ENCODE measurements around the gene CRACDL. TPM values are rescaled to one million over a fixed set of nuclear protein-coding genes. Genes with fewer than 3 reads are reported as not detected.
A peak's percentile ranks its signal among the peaks of the same experiment; 100 is the strongest.
"Not testable (repeated sequence)": the region's sequence is repeated elsewhere in the genome, so short reads cannot be mapped to it uniquely, and the experiment has no call there.

The CRACDL gene
- total and polyA plus RNA-seq, 2 experiments from 2014 or later = 0.06 to 0.32 TPM

DNA sequence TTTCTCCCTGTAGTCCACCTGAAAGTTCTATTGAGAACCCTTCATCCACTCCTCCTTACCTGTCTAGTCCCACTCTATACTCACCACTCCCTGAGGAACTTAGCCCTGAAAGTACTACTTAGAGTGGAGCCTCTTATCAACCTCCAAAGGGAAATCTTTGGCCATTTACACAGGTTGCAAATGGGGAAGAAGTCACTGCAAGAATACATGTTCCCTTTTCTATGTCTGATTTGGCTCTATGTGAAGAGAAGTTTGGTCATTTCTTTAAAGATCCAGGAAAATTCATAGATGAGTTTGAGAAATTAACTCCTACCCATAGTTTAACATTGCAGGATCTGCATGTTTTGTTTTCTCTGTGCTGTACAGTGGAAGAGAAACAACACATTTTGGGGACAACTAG is 182.2 kb downstream of the CRACDL start:
- Histone ChIP-seq H3K4me3 (no peak overlapping the region), H3K27me3 (peaks cover 4% of the 10 kb centered on the region), H3K9me3 (ENCODE audit: low read depth) (no peaks in the 10 kb centered on the region), H3K36me3 (no peaks in the 10 kb centered on the region), H3K4me1 (ENCODE audit: low read depth) (no peaks in the 10 kb centered on the region), H3K27ac (no peak overlapping the region)
- no peak for DNase-seq (ENCODE audit: low read depth in 1 of 2, low spot score in 1 of 2)
- no peak for TF ChIP-seq CTCF (IDR thresholded peaks at IDR 0.05; ENCODE audit: low read depth, low read length)

- H3K4me3 ChIP-seq; H3K4me1 ChIP-seq (ENCODE audit: low read depth); H3K9me3 ChIP-seq (ENCODE audit: low read depth); DNase-seq (ENCODE audit: low read depth in 1 of 2, low spot score in 1 of 2); H3K36me3 ChIP-seq; H3K27me3 ChIP-seq; H3K27ac ChIP-seq: not testable (repeated sequence)
Measured at GRCh38 chr2:98752711-98753110, 183.3 kb downstream of the CRACDL start.

DNA sequence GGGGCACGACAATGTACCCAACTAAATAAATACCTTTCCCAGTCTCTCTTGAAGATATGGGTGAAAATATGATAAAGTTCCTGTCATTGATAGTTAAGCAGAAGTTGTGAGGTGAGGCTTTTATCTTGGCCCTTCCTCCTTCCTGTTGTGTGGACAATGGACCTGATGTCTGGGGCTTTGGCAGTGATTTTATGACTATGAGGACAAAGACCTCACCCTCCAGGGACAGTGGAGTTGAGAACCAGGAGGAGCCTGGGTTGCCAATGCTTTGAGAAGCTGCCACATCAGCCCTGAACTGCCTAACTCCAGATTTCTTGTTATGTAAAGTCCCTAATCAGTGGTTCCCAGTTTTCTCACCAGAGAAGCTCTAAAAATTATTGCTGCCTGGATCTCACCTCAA is 184.3 kb downstream of the CRACDL start:
- no peak for TF ChIP-seq CTCF (IDR thresholded peaks at IDR 0.05; ENCODE audit: low read depth, low read length)
- no peaks in the 10 kb centered on the region for H3K36me3 ChIP-seq
- H3K9me3 ChIP-seq (ENCODE audit: low read depth) = no peaks in the 10 kb centered on the region
- H3K27me3 ChIP-seq = peaks cover 4% of the 10 kb centered on the region
- H3K4me3 ChIP-seq = no peak overlapping the region
- no peaks in the 10 kb centered on the region for H3K4me1 ChIP-seq (ENCODE audit: low read depth)
- H3K27ac ChIP-seq = no peak overlapping the region
- DNase-seq (ENCODE audit: low read depth in 1 of 2, low spot score in 1 of 2) = no peak

GRCh38 chr2:98750593-98751282 is 185.3 kb downstream of the CRACDL start:
- Histone ChIP-seq H3K4me1 (ENCODE audit: low read depth) (peaks cover 2% of the 10 kb centered on the region), H3K36me3 (no peaks in the 10 kb centered on the region), H3K9me3 (ENCODE audit: low read depth) (no peaks in the 10 kb centered on the region), H3K27ac (no peak overlapping the region), H3K27me3 (peaks cover 4% of the 10 kb centered on the region), H3K4me3 (no peak overlapping the region)
- no peak for DNase-seq (ENCODE audit: low read depth in 1 of 2, low spot score in 1 of 2)
- TF ChIP-seq CTCF (IDR thresholded peaks at IDR 0.05; ENCODE audit: low read depth, low read length) = no peak

DNA sequence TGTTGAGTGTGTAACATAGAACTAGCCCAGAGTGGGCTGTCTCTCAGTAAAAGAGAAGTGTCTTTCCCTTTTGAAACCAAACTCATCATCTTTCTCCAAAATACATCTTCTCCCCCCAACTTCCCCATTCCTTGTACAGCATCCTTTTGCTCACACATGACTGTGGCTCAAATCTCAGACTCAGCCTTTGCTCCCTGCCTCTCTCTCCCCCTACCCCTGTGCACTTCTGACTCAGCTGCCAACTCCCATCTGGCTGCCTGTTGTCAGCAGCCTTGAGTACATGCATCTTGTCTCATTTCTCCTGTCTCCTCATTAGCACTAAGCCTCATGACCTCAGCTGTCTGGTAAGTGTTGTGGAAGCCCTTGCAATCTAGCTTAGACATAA is 187.0 kb downstream of the CRACDL start:
- H3K9me3 ChIP-seq (ENCODE audit: low read depth) = no peaks in the 10 kb centered on the region
- H3K4me1 ChIP-seq (ENCODE audit: low read depth) = peaks cover 8% of the 10 kb centered on the region
- H3K27me3 ChIP-seq = peaks cover 4% of the 10 kb centered on the region
- H3K27ac ChIP-seq = no peak overlapping the region
- TF ChIP-seq CTCF (IDR thresholded peaks at IDR 0.05; ENCODE audit: low read depth, low read length) = no peak
- no peaks in the 10 kb centered on the region for H3K36me3 ChIP-seq
- no peak overlapping the region for H3K4me3 ChIP-seq
- DNase-seq (ENCODE audit: low read depth in 1 of 2, low spot score in 1 of 2) = peak in 1 of 2 donors; percentile 3

DNA sequence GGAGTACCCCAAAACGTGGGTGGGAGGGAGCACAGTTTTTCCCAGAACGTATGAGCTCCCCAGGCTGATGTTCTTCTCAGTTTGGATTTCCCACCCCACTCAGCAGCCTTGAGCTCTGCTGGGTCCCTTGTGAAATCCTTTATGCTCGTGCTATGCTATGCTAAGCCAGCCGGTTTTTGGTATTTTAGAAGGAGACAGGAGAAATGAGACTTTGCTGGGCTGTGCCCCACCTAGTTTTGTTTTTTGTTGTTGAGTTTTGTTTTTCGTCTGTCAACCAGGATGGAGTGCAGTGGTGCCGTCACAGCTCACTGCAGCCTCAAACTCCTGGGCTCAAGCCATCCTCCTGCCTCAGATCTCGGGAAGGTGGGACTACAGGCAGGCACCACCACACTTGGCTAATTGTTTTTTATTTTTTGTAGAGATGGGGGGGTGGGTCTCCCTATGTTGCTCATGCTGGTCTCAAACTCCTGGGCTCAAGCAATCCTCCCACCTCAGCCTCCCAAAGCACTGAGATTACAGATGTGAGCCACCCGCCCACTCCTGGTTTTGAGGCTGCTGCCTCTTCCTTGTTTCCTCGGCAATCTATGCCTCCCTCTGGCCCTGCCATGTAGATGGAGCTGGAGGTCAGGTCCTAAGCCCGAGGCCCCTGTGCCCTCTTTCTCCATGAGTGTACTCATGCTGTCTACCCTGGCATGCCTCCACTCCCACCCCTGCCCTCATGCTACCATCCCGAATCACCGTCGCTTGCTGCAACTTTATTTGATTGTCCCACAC is 187.5 kb downstream of the CRACDL start:
- Histone ChIP-seq H3K27me3 (peaks cover 2% of the 10 kb centered on the region), H3K4me3 (no peak overlapping the region), H3K36me3 (no peaks in the 10 kb centered on the region), H3K4me1 (ENCODE audit: low read depth) (peaks cover 8% of the 10 kb centered on the region), H3K9me3 (ENCODE audit: low read depth) (no peaks in the 10 kb centered on the region), H3K27ac (no peak overlapping the region)
- no peak for DNase-seq (ENCODE audit: low read depth in 1 of 2, low spot score in 1 of 2)
- TF ChIP-seq CTCF (IDR thresholded peaks at IDR 0.05; ENCODE audit: low read depth, low read length) = no peak

Measured in cardiac muscle cell (in vitro differentiated cells and primary cell).